ENCODE results near the gene IZUMO4.
A peak's percentile ranks its signal among the peaks of the same experiment; 100 is the strongest.

Gene IZUMO4

GRCh38 chr19:2083174-2083854 is 13.4 kb upstream of the IZUMO4 start:
- DNase-seq, result peak; percentile 49 to 71 (median 62)

DNA sequence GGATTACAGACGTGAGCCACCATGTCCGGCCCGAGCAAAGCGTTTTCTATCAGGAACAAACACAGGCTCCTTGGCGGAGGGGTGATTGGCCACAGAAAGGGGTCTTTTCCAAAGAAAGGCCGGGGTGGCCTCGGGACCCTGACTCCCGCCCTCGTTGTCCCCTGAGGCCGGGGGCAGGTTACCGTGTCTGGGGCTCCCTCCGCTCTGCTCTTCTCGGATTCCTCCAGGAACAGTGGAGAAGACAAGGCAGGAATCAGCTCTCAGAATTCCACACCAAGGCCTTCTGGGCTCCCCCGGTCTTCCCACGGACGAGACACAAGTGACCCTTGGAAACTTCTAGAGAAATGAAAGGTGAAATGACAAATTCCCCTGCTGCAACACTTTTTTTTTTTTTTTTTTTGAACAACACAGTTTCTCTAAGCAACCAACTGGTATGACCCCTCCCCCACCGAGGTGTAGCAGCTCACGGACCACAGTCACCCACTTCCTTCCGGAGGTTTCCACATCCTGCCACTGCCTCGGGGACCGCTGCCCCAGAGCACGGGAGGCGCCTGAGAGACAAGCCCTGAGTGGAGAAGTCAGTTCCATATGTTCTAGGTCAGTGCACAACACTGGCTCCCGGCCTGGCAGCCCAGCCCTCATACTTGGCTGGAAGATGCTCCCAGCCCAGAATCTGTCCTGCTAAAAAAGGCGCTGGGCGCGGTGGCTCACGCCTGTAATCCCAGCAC is 11.6 kb upstream of the IZUMO4 start:
- DNase-seq, result peak; percentile 94 to 97 (median 96)

DNA sequence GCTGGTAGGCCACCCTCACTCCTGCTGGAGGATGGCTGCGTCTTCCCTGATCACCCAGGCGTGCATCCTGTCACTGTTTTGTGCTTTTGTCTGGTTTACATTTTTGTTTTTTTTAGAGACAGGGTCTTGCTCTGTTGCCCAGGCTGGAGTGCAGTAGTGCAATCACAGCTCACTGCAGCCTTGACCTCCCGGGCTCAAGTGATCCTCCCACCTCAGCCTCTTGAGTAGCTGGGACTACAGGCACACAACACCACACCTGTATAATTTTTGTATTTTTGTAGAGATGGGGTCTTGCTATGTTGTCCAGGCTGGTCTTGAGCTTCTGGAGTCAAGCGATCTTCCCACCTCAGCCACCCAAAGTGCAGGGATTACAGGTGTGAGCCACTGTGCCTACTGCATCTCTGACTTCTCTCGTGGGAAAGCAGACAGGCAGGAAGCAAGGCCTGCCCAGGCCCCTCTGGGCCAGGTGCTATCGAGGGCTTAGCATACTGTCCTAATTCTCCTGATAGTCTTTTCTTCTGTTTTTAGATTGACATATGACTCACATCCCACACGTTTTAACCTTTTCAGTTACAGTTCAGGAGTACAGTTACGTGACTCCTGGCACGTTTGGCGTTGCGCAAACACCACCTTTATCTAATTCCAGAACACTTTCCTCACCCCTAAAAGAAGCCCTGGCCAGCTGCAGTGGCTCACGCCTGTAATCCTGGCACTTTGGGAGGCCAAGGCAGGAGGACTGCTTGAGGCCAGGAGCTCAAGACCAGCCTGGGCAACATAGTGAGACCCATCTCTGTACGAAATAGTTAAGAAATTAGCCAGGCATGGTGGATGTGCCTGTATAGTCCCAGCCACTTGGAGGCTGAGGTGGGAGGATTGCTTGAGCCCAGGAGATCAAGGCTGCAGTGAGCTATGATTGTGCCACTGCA is 9.8 kb upstream of the IZUMO4 start:
- DNase-seq, result peak in 1 of 4 experiments; percentile 22

DNA sequence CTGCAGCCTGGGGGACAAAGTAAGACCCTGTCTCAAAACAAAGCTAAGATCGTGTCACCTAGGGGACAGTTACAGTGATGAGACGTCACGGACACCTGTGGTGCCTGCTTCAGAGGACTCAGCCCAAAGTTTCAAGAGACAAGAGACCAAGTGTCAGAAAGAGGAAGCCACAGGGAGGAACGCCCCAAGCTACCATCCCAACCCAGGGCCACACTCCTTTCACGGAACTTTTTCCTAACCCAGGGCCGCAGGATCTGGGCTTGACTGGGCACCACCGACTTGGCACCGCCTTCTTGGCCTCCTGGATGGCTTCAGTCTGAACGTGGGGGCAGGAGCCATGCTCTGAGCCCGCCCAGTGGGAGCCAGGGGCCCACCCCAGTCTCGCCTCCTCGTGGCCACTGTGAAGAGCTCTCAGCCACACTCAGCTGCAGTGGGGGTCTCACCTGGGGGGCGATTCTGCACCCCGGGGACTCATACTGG is 9.1 kb upstream of the IZUMO4 start:
- DNase-seq, result peak; percentile 76 to 82 (median 80)

DNA sequence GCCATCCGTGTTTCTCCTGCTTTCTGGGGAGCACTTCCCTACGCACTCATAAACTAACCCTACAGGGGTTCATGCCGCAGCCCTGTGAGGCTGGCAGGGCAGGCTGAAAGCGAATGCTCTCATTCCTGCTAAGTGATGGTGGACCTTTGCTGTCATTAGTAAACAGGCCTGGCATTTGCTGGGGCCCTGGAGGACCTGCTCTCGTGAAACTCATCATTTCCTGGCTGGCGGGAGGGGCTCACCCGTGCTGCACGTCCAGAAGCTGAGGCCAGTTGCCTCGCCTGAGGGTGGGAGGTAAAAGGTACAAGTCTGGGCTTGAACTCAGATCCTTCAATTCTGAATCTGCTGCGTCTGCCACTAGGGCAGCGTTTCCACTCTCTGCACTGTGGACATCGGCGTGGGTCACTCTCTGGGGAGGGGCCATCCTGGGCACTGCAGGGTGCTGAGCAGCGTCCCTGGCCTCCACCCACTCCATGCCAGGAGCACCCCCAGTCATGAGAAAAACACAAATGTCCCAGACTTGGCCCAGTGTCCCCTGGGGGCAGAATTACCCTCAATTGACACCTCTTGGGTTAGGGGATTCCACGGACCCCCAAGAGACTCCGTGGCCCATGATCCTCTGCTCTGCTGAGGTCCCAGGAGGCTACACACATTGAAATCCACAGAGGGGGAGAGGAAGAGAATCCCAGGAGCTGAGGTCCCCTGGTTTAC is 7.6 kb upstream of the IZUMO4 start:
- peak in 3 of 4 experiments; percentile 16 to 34 (median 29) for DNase-seq

DNA sequence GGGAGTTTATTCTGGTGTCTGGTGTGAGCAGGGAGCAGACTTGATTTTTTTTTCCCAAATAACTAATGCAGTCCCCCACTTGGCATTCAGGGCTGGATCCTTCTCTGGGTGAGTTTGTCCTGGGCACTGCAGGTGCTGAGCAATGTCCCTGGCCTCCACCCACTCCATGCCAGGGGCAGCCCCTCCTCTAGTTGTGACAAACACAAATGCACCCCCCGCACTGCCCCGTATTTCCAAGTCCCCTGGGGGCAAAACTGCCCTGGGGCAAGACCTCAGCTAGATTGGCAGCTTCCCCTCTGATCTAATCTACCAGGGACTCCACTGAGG is 7.0 kb upstream of the IZUMO4 start:
- DNase-seq, result no peak

DNA sequence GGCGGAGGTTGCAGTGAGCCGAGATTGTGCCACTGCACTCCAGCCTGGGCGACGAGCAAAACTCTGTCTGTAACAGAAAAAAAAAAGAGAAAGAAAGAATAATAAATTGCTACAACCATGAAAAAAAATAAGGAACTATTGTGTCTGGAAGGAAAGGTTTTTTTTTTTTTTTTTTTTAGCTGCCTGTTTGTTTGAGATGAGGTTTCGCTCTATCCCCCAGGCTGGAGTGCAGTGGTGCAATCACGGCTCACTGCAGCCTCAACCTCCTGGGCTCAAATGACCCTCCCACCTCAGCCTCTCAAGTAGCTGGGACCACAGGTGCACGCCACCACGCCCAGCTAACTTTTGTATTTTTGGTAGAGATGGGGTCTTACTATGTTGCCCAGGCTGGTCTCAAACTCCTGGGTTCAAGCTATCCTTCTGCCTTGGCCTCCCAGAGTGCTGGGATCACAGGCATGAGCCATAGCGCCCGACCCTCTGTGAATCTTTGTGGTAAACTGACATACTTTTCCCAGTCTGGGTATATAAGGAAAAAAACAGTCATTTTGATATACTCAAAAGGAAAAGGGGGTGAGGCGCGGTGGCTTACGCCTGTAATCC is 4.7 kb upstream of the IZUMO4 start:
- peak; percentile 24 to 70 (median 66) for DNase-seq

DNA sequence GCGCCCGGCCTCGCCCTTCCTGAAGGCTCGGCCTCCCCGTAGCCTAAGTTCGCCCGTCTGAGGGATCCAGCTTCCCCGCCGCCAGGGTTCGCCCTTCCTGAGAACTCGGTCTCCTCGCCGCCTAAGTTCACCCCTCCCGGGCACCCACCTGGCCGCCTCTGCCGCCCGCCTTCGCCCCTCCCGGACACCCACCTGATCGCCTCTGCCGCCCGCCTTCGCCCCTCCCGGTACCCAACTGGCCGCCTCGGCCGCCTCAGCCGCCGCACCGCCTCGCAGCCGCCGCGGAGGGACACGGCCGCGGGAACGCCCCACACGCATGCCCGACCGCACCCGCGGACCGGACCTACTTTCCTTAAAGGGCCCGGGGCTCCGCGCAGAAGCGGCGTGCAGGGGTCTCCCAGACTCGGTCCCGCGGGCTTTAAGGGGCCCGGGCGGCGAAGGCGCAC is 658 bp upstream of the IZUMO4 start, which contains the start of gene MOB3A:
TSS of gene MOB3A (minus strand) at position 293 of the 446 bp plus-strand sequence. CDS start 17,766 bp downstream, outside the sequence.
- peak; percentile 93 to 97 (median 96) for DNase-seq

DNA sequence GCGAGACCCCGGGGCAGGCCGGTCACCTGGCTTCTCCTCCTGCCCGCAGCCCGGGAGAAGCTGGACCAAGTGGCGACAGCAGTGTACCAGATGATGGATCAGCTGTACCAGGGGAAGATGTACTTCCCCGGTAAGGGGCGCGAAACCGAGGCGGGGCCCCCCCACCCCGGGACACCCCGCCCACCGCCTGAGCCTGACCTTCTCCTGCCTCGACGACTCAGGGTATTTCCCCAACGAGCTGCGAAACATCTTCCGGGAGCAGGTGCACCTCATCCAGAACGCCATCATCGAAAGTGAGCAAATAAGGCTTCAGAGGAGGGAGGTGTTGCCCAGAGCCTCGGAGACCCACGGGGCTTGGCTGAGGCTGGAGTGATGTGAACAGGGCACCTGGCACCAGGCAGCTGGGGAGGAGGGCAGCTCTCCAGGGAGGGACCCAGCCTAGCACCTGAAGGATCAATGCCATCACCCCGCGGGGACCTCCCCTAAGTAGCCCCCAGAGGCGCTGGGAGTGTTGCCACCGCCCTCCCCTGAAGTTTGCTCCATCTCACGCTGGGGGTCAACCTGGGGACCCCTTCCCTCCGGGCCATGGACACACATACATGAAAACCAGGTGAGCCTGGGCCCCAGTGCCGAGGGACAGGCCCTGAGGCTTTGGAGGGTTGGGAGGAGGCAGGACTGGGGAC is 629 bp downstream of the IZUMO4 start:
- DNase-seq, result peak in 1 of 4 experiments; percentile 19

DNA sequence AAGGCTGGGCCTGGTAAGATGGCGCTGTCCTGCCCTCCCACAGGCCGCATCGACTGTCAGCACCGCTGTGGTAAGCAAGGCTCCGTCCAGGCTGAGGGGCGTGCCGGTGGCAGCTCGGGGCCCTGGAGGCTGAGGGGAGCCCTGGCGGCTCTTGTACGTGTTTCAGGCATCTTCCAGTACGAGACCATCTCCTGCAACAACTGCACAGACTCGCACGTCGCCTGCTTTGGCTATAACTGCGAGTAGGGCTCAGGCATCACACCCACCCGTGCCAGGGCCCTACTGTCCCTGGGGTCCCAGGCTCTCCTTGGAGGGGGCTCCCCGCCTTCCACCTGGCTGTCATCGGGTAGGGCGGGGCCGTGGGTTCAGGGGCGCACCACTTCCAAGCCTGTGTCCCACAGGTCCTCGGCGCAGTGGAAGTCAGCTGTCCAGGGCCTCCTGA is 1.2 kb downstream of the IZUMO4 start:
- DNase-seq, result no peak

- DNase-seq, result no peak
Measured at GRCh38 chr19:2099054-2099501, 2.4 kb downstream of the IZUMO4 start.

DNA sequence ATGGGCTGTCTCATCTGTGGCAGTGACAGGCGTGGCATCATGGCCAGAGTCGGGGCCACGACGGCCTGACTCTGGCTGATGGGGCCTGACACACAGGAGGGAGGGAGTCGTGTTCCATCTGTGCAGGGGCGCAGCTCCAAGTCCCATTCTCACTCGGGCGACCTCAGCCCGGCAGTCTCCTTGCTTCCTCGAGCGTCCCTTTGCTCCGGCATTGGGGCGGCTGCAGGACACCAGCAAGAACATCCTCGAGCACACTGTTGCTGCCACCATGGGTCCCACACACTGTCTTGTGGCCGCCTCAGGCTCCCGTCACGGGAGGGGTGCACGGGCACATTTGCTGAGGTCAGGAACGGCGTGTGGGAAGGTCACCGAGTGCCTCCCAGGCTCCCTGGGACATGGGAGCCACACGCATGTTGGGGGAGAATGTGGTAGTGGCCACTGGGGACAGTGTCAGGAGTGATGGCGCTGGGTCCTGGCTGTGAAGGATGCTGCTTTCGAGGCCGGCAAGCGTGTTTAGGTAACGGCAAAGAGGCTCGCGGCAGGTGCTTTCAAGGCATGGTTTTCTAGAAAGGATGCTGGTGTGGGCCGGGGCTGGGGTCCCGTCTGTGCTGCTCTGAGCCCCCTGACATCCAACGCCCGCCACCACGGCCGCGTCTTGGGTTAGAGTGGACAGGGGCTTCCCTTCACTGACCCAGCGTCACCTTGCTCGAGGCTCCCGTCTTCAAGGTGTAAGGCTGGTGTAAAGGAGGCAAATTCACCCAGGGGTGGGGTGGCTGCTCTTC is 3.4 kb downstream of the IZUMO4 start:
- DNase-seq, result no peak

DNA sequence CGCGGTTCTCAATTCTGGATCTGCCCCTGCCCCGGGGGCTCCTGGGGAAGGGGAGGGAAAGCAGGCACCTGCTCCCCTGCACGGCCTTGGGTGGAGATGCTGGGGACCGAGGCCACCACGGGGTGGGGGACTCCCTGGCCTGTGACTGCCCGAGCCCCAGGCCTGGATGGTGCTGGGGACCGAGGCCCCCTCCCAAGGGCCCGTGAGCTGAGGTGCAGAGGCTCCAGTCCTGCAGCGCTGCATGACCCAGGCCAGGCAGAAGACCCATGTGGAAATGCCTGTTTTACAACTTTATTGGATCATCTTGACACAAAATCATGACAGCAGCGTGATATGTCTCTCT is 4.0 kb downstream of the IZUMO4 start:
- no peak for DNase-seq

DNA sequence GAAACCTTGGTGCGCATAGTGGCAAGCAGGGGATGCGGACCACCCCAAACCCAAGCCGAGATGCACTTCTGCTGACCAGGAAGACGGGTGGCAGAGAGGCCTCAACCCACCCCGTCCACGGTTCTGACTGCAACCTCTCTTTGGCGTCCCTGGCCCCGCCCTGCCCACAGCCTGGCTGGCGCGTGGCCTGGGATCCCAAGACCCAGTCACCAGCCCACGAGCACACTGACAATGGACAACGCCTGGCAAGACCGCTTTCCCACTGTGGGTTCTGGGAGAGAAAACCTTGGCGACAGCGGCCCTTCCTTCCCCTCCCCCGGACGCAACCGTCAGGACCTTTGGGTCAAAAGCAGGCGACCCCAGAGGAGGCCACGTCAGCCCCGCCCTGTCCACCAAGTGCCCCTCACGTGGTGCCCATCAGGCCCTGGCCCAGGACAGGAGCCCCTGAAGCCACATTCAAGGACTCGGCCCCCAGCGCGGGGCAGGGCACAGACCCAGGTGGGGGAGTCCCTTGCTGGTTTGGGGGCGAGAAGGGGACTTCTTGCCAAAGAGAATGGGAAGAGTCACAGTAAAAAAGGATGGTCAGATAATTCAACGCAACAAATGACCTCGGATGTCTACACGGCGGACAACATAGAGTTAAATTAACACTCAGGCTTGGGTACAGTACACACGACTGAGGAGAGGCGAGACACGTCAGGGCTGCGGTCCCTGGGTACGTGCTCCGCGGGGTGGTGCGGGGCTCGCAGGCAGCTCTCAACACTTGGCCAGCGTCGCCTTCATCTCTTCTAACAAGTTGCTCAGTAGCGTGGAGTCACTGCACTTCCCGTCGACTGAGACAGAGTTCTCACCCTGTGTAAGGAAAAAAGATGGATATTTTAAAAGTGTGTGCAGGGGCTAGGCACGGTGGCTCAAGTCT is 5.0 kb downstream of the IZUMO4 start:
- no peak for DNase-seq

DNA sequence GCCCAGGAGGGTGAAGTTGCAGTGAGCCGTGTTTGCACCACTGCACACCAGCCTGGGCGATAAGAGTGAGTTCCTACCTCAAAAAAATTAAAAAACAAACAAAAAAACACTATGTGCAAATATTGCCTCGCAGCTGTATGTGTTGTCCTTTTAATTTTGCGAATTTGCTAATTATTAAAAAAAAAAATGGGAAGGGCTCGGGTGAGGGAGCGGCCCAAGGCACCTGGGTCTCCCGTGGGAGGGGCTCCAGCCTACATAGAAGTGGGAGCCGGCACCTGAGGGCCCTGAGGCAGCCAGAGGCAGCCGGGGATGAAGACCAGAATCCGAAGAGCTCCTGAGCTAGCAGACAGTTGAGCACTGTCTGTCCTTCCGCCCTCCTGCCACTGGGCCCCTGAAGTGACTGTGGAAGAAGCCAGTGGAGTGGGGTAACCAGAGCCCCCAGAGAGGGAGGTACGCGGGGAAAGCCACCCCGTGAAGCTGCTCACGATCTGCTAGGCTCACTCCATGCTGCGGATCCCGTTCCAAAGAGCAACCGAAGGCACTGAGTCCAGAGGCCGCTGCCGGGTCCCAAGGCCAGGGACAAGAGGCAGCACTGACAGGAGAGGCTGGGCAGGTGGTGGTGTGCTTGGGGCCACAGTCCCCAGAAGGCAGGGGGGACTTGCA is 6.5 kb downstream of the IZUMO4 start:
- DNase-seq, result no peak

DNA sequence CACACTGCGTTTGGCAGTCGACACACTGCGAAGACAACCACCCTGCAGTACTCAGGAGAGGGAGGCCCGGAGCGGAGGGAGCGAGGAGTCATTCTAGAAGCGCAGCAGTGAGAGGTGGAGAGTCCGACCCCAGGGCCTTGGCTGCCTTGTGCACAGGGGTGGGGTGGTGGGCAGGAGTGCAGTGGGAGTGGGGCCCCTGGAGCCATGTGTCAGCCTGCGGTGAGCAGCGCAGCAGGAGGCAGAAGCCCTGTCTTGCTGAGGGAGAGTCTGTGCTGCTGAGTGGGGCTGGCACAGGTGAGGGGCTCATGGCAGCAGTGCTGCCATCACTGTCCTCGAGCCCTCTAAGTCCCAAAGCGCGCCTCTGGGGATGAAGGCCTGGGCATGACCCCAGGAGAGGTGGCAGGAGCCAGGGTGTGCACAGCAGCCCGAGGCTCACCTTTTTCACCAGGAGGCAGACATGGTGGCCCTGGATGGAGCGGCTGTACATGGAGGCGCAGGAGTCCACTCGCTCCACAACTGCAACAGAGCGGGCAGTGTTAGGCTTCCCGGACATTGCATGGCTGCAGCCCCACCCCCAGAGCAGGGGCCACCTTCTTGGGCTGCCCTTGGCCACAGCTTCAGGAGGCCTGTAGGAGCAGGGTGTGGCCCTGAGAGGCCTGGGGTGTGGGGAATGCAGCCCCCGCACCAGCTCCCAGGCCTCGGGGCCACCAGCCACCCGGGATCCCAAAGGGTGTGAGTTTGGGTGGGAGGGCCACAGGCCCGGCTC is 11.7 kb downstream of the IZUMO4 start:
- no peak for DNase-seq

DNA sequence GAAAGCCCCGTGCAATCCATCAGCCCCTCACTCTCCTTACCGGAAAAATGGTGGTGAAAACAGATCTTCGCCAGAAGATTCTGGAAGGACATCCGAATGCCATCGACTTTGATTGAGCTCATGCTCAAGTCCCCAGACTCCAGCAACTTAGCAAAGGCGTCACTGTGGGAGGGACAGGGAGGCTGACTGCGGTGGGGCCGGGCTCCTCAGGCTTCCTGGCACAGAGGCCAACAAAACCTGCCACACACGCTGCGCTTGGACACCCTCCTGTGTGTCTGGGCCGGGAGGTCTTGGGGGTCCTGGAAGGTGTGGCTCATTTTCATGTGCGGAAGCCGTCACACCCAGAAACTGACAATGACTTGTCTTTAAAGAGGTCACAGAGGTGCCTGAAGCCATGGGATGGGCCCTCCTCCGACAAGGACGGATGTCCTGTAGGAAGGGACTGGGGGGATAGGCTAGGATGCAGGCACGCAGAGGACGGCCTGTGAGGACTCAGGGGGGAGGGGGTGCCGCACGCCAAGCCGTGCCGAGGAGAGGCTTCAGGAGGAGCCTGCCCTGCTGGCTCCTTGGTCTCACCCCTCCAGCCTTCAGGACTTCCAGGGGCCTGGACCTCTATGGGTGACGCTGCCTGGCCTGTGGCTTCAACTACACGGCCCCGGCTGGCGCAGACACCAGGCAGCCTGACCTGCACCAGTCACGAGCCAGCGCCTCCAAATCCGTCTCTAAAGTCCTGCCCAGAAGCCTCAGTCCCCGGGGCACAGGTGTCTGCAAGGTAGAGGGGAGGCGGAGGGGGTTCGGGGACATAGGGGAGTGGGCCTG is 12.5 kb downstream of the IZUMO4 start:
- no peak for DNase-seq
